Aortic smooth muscle cell (primary cell): ENCODE data around the gene MYO16. TPM values are rescaled to one million over a fixed set of nuclear protein-coding genes. Genes with fewer than 3 reads are reported as not detected.

Experiments used
- total RNA-seq: library from RNA; depleted of rRNA; stranded (reverse); fragments of >200 nt; gene quantifications from 2 replicates; pipeline ENCODE4 v1.2.3, GENCODE V29; 2014

Gene MYO16
- total RNA-seq: under 0.01 TPM in 2 replicates

DNA sequence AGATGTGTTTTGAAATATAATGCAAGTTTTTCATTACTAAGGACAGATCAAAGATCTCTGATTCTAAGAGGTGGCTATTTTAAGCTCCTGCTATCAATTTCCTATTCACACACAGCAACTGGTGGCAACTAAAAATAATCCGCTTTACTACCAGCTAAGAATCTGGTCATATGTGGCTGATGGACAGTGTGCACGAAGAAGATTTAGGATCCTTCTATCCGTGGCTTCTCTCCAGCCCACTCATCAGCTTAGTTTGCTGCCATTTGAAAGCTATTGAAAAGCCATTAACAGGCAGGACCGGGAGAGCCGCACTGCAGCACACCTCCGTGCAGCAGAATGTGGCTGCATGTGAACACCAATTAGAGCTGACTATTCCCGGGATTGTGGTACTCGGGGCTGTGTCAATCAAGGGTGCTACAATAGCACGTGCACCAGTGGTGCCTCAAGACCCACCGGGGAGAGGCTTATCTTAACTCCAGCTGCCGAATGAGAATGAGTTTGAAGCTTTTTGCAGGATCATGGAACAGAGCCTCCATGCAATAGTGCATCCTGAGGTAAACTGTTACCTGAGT is at the start of gene MYO16:
TSS of gene MYO16 (plus strand) at position 431 of the 572 bp plus-strand sequence. CDS start 234 bp downstream, outside the sequence.

